ENCODE results near the gene LMTK3. TPM values are rescaled to one million over a fixed set of nuclear protein-coding genes. Genes with fewer than 3 reads are reported as not detected.
A peak's percentile ranks its signal among the peaks of the same experiment; 100 is the strongest.

LMTK3 gene
- total and polyA plus RNA-seq, 9 of the 15 experiments (the other 6 are each of a cell fraction or from before 2014, with no cell fraction given), result 0.35 to 12.3 (median 2.0) TPM; not detected in 2

DNA sequence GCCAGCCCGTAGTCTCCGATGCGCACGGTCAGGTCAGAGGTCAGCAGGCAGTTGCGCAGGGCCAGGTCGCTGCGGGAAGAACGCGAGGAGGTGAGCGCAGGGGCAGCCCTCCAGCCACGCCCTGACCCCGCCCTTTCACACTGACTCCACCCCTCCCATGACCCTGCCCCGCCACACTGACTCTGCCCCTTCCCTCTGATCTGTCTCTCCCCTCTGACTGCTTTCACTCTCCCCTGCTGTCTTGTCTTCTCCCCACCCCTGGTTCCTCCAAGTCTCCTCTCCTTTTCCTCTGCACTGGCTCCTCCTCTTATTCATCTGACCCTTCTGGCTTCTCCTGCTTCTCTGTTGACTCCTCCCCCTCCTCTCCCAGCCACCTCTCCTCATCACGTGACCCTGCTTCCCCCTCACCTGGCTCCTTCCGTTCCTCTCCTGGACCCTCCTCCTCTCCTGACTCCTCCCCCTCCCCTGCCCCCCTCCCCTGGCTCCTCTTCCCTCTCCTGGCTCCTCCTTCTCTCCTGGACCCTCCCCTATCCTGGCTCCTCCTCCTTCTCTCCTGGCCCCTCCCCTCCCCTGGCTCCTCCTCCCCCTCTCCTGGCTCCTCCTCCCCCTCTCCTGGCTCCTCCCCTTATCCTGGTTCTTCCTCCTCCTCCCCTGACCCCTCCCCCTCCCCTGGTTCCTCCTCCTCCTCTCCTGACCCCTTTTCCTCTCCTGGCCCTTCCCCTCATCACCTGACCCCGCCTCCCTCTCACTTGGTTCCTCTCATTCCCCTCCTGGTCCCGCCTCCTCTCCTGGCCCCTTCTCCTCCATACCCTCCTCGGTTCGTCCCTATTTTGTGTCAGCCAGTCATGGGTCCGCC lies 9.9 kb downstream of the LMTK3 start (continued):
- TF ChIP-seq, protein P1, sequence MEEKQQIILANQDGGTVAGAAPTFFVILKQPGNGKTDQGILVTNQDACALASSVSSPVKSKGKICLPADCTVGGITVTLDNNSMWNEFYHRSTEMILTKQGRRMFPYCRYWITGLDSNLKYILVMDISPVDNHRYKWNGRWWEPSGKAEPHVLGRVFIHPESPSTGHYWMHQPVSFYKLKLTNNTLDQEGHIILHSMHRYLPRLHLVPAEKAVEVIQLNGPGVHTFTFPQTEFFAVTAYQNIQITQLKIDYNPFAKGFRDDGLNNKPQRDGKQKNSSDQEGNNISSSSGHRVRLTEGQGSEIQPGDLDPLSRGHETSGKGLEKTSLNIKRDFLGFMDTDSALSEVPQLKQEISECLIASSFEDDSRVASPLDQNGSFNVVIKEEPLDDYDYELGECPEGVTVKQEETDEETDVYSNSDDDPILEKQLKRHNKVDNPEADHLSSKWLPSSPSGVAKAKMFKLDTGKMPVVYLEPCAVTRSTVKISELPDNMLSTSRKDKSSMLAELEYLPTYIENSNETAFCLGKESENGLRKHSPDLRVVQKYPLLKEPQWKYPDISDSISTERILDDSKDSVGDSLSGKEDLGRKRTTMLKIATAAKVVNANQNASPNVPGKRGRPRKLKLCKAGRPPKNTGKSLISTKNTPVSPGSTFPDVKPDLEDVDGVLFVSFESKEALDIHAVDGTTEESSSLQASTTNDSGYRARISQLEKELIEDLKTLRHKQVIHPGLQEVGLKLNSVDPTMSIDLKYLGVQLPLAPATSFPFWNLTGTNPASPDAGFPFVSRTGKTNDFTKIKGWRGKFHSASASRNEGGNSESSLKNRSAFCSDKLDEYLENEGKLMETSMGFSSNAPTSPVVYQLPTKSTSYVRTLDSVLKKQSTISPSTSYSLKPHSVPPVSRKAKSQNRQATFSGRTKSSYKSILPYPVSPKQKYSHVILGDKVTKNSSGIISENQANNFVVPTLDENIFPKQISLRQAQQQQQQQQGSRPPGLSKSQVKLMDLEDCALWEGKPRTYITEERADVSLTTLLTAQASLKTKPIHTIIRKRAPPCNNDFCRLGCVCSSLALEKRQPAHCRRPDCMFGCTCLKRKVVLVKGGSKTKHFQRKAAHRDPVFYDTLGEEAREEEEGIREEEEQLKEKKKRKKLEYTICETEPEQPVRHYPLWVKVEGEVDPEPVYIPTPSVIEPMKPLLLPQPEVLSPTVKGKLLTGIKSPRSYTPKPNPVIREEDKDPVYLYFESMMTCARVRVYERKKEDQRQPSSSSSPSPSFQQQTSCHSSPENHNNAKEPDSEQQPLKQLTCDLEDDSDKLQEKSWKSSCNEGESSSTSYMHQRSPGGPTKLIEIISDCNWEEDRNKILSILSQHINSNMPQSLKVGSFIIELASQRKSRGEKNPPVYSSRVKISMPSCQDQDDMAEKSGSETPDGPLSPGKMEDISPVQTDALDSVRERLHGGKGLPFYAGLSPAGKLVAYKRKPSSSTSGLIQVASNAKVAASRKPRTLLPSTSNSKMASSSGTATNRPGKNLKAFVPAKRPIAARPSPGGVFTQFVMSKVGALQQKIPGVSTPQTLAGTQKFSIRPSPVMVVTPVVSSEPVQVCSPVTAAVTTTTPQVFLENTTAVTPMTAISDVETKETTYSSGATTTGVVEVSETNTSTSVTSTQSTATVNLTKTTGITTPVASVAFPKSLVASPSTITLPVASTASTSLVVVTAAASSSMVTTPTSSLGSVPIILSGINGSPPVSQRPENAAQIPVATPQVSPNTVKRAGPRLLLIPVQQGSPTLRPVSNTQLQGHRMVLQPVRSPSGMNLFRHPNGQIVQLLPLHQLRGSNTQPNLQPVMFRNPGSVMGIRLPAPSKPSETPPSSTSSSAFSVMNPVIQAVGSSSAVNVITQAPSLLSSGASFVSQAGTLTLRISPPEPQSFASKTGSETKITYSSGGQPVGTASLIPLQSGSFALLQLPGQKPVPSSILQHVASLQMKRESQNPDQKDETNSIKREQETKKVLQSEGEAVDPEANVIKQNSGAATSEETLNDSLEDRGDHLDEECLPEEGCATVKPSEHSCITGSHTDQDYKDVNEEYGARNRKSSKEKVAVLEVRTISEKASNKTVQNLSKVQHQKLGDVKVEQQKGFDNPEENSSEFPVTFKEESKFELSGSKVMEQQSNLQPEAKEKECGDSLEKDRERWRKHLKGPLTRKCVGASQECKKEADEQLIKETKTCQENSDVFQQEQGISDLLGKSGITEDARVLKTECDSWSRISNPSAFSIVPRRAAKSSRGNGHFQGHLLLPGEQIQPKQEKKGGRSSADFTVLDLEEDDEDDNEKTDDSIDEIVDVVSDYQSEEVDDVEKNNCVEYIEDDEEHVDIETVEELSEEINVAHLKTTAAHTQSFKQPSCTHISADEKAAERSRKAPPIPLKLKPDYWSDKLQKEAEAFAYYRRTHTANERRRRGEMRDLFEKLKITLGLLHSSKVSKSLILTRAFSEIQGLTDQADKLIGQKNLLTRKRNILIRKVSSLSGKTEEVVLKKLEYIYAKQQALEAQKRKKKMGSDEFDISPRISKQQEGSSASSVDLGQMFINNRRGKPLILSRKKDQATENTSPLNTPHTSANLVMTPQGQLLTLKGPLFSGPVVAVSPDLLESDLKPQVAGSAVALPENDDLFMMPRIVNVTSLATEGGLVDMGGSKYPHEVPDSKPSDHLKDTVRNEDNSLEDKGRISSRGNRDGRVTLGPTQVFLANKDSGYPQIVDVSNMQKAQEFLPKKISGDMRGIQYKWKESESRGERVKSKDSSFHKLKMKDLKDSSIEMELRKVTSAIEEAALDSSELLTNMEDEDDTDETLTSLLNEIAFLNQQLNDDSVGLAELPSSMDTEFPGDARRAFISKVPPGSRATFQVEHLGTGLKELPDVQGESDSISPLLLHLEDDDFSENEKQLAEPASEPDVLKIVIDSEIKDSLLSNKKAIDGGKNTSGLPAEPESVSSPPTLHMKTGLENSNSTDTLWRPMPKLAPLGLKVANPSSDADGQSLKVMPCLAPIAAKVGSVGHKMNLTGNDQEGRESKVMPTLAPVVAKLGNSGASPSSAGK (IDR thresholded peaks at IDR 0.05), result no peak
- TF ChIP-seq NFRKB (IDR thresholded peaks at IDR 0.05; ENCODE audit: low read depth) (0 out of 2 replicates have a peak, but pooled peaks have one; percentile 55), SP1 (CRISPR knock-in tag; IDR thresholded peaks at IDR 0.05) (peak; percentile 86), NBN (IDR thresholded peaks at IDR 0.05; ENCODE audit: low read depth) (peak; percentile 98), FOSL1 (tag; conservative IDR thresholded peaks at IDR 0.05) (no peak), SMARCA4 (IDR thresholded peaks at IDR 0.05) (peak; percentile 77), CAMTA2 (CRISPR knock-in tag; conservative IDR thresholded peaks at IDR 0.05) (no peak), BHLHE40 (IDR thresholded peaks at IDR 0.05; ENCODE audit: low read length) (peak; percentile 89), ZNF124 (CRISPR knock-in tag; IDR thresholded peaks at IDR 0.05) (no peak), PHF8 (IDR thresholded peaks at IDR 0.05; ENCODE audit: borderline replicate concordance, low read length) (no peak; the same call in 1 of the 2 replicates), CBX1 (IDR thresholded peaks at IDR 0.05; ENCODE audit: low read depth) (no peak), CBX3 (IDR thresholded peaks at IDR 0.05; ENCODE audit: borderline replicate concordance in 1 of 2, low read length in 2 of 2) (no peak; a peak in 1 of 3 replicates)
- TF ChIP-seq, protein P2, sequence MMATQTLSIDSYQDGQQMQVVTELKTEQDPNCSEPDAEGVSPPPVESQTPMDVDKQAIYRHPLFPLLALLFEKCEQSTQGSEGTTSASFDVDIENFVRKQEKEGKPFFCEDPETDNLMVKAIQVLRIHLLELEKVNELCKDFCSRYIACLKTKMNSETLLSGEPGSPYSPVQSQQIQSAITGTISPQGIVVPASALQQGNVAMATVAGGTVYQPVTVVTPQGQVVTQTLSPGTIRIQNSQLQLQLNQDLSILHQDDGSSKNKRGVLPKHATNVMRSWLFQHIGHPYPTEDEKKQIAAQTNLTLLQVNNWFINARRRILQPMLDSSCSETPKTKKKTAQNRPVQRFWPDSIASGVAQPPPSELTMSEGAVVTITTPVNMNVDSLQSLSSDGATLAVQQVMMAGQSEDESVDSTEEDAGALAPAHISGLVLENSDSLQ (IDR thresholded peaks at IDR 0.05), result peak; percentile 76
- TF ChIP-seq, protein P3, sequence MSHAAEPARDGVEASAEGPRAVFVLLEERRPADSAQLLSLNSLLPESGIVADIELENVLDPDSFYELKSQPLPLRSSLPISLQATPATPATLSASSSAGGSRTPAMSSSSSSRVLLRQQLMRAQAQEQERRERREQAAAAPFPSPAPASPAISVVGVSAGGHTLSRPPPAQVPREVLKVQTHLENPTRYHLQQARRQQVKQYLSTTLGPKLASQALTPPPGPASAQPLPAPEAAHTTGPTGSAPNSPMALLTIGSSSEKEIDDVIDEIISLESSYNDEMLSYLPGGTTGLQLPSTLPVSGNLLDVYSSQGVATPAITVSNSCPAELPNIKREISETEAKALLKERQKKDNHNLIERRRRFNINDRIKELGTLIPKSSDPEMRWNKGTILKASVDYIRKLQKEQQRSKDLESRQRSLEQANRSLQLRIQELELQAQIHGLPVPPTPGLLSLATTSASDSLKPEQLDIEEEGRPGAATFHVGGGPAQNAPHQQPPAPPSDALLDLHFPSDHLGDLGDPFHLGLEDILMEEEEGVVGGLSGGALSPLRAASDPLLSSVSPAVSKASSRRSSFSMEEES (CRISPR knock-in tag; IDR thresholded peaks at IDR 0.05), result peak; percentile 98
